Karpas-422 (cell line): Measurements from ENCODE around the gene FAM13B. TPM values are rescaled to one million over a fixed set of nuclear protein-coding genes. Genes with fewer than 3 reads are reported as not detected.
"Not testable (repeated sequence)": the region's sequence is repeated elsewhere in the genome, so short reads cannot be mapped to it uniquely, and the experiment has no call there.

Source experiments
- DNase-seq: peaks from one replicate; pipeline ENCODE4 v3.0.0-alpha.2; 2015
- H2AFZ ChIP-seq: fragments of 200-600 bp; sonication (generic); 2 replicates; pipeline ENCODE4 v1.6.1; 2014; ENCODE audit warnings: antibody characterized with exemption, low read length, mixed read lengths
- H3K27ac ChIP-seq: fragments of 200-600 bp; sonication (generic); 2 replicates; pipeline ENCODE4 v1.5.1; 2014; ENCODE audit warnings: mild to moderate bottlenecking, low read length, moderate library complexity
- H3K27me3 ChIP-seq: fragments of 200-600 bp; sonication (generic); 2 replicates; pipeline ENCODE4 v1.6.1; 2014; ENCODE audit warnings: low read length, mixed read lengths
- H3K36me3 ChIP-seq: fragments of 200-600 bp; sonication (generic); 2 replicates; pipeline ENCODE4 v1.6.1; 2014; ENCODE audit warnings: low read length, mixed read lengths; ENCODE audit not compliant: insufficient read depth
- H3K4me1 ChIP-seq: fragments of 200-600 bp; sonication (generic); 2 replicates; pipeline ENCODE4 v1.6.1; 2014; ENCODE audit warnings: mild to moderate bottlenecking, low read length, mixed read lengths
- H3K4me2 ChIP-seq: fragments of 200-600 bp; sonication (generic); 2 replicates; pipeline ENCODE4 v1.6.1; 2014; ENCODE audit warnings: low read length, low read depth, mild to moderate bottlenecking; ENCODE audit not compliant: poor library complexity, severe bottlenecking
- H3K4me3 ChIP-seq: fragments of 200-600 bp; sonication (generic); 2 replicates; pipeline ENCODE4 v1.5.1; 2014; ENCODE audit warnings: mild to moderate bottlenecking, antibody characterized with exemption, low read length, mixed read lengths
- H3K79me2 ChIP-seq: fragments of 200-600 bp; sonication (generic); 2 replicates; pipeline ENCODE4 v1.6.1; 2014; ENCODE audit warnings: mild to moderate bottlenecking, low read length, mixed read lengths
- H3K9ac ChIP-seq: fragments of 200-600 bp; sonication (generic); 2 replicates; pipeline ENCODE4 v1.6.0; 2014; ENCODE audit warnings: low read length
- H3K9me2 ChIP-seq: fragments of 200-600 bp; sonication (generic), shearing (Covaris generic); replicated peaks from 2 replicates; pipeline ENCODE4 v1.6.0; 2014; ENCODE audit warnings: mild to moderate bottlenecking, low read length, moderate library complexity; ENCODE audit not compliant: insufficient read depth
- H3K9me3 ChIP-seq: fragments of 300-700, 200-600 bp; sonication (generic); 2 replicates; pipeline ENCODE4 v1.6.1; 2014; ENCODE audit warnings: low read length, mixed read lengths
- H4K20me1 ChIP-seq: fragments of 200-600 bp; sonication (generic); 2 replicates; pipeline ENCODE4 v1.6.1; 2014; ENCODE audit warnings: mild to moderate bottlenecking, antibody characterized with exemption, low read length, low read depth; ENCODE audit not compliant: insufficient read depth
- total RNA-seq: library from RNA; depleted of rRNA; stranded (reverse); fragments of >200 nt; shearing (Covaris generic); gene quantifications from 2 replicates; pipeline ENCODE4 v1.2.3, GENCODE V29; 2014; ENCODE audit warnings: low replicate concordance; rRNA removed

FAM13B gene
- total RNA-seq, result 16.9 and 23.2 TPM in 2 replicates

DNA sequence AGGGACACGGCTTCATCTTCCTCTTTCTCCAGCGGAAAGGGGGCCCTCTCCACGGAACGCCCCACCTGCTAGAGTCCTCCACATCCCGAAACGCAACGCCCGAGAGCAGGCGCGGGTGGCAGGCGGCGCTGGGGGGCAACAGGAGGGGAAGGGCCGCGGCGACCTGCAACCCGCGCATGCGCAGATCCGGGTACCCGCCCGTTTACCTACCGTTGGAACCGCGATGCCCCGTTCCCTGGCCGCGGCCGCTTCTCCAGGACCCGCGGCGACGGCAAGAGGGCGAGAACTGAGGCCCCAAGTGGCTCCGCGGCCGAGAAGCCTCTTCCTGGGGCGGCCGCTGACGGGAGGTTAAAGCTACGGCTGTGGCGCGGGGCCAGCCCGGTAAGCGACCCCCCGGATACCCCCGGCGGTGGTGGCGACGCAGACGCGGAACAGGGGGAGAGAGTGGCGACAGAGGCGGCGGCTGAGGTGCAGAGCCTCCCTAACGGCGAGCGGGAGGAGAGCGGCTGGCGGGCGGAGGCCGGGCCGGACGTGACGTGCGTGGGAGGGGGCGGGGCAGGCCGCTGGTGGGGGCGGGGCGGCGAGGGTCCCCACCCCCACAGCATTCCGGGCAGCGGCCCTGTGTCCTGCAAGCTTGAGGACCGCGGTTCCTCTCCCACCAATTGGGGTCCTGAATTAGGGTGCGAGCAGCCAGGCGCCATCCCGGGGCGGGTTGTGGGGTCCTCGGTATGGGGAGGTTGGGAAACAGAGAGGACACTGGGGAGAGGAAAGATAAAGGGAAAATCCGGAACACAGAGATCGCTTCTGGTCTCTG lies at the start of gene FAM13B:
TSS of gene FAM13B (minus strand) at position 508 of the 814 bp plus-strand sequence. CDS start 13,968 bp downstream, outside the sequence.
- Histone ChIP-seq H4K20me1 (peaks cover 39% of the 10 kb centered on the region), H3K27me3 (no peaks in the 10 kb centered on the region), H3K9me3 (no peaks in the 10 kb centered on the region), H3K4me1 (peaks cover 73% of the 10 kb centered on the region), H3K9me2 (no peaks in the 10 kb centered on the region), H3K27ac (peak within 1 kb of the TSS; percentile 91), H3K36me3 (no peaks in the 10 kb centered on the region), H3K79me2 (peaks cover 48% of the 10 kb centered on the region), H3K9ac (peak within 1 kb of the TSS; percentile 98), H2AFZ (peak within 1 kb of the TSS; percentile 88), H3K4me3 (peak within 1 kb of the TSS; percentile 90), H3K4me2 (peak within 1 kb of the TSS; percentile 80)
- DNase-seq, result peak; percentile 87

DNA sequence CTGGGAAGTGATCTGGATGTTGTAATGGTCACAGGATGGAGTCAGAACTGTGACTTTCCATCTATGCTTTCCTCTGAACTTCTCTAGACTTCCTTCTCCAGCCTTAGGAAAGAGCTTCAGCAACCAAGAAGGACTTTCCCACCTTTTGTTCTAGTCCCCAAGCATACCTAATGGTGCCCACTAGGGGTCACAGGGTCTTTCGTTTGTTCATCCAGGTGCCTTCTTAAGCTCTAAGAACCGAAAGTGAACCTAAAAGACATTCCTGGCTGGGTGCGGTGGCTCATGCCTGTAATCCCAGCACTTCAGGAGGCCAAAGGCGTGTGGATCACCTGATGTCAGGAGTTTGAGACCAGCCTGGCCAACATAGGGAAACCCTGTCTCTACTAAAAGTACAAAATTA lies 49.2 kb upstream of the FAM13B start:
- Histone ChIP-seq H2AFZ (no peak overlapping the region), H3K4me1 (peaks cover 4% of the 10 kb centered on the region), H3K27ac (no peak overlapping the region), H3K36me3 (no peaks in the 10 kb centered on the region), H3K9ac (no peak overlapping the region), H3K27me3 (no peaks in the 10 kb centered on the region), H3K79me2 (no peaks in the 10 kb centered on the region), H4K20me1 (no peaks in the 10 kb centered on the region), H3K9me3 (no peaks in the 10 kb centered on the region), H3K4me3 (no peak overlapping the region), H3K9me2 (no peaks in the 10 kb centered on the region), H3K4me2 (no peak overlapping the region)
- DNase-seq, result peak; percentile 62

DNA sequence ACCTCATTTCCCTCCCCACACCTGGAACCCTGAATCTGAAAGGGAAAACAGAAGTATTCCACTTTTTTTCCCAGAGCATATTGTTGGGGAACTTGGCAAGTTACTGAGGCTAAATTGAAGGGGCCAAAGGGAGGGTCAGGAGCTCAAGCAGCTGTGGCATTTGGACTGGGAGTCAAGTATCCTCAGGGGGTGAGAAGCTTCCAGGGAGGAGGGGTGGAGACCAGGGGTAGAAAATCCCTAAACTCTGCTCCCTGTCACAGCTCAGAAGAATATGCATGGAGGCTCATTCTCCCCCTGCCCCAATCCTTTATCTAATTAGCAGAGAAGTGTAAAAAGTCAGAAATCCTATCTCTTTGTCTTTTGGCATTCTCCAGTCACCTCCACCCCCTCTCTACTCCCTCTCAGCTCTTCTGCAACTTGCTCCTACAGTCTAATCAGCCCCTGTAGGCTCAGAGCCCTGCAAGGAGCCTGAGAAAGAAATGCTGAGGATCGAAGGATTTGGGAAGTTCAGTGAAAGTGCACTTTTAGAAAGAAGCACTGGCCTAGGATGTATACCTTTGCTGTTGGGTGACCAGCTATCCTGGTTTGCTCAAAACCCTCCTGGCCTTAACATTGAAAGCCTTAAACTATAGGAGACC lies 45.2 kb upstream of the FAM13B start:
- DNase-seq, result no peak
- H3K36me3 ChIP-seq, result no peaks in the 10 kb centered on the region
- H2AFZ ChIP-seq, result no peak overlapping the region
- no peaks in the 10 kb centered on the region for H4K20me1 ChIP-seq
- H3K9me2 ChIP-seq, result no peaks in the 10 kb centered on the region
- H3K9ac ChIP-seq, result no peak overlapping the region
- H3K4me1 ChIP-seq, result peaks cover 4% of the 10 kb centered on the region
- no peaks in the 10 kb centered on the region for H3K79me2 ChIP-seq
- no peak overlapping the region for H3K4me3 ChIP-seq
- H3K4me2 ChIP-seq, result no peak overlapping the region
- no peak overlapping the region for H3K27ac ChIP-seq
- no peaks in the 10 kb centered on the region for H3K27me3 ChIP-seq
- H3K9me3 ChIP-seq, result no peaks in the 10 kb centered on the region

DNA sequence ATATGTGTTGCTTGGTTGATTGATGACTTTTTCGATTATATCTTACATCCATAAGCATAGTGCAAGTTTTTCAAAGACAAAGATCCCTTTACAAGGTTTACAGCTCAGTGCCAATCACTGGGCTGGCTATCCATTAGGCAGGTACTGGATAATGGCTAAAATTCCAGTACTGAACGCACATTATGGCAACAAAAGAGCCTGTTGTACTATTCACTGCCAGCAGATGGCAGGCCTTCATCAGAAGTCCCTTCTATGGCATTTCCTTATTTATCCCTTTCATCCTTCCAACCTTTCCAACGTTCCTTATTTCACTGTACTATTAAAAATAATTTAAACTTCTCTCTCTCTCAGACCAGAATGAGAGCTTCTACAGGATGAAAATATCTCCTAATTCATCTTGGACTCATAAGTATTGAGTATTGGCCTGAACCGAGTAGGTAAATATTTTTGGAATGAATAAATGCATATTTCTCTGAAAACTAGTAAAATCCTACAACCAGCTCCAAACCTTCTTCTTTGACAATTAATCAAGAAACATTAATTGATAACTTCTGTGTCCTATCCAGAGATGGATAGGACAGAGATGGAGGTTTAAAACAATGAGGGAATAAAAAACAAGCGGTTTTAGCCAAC lies 44.3 kb upstream of the FAM13B start:
- peaks cover 4% of the 10 kb centered on the region for H3K4me1 ChIP-seq
- no peaks in the 10 kb centered on the region for H3K79me2 ChIP-seq
- no peaks in the 10 kb centered on the region for H3K9me3 ChIP-seq
- DNase-seq, result peak; percentile 83
- H3K9me2 ChIP-seq, result no peaks in the 10 kb centered on the region
- no peak overlapping the region for H3K4me3 ChIP-seq
- no peak overlapping the region for H3K27ac ChIP-seq
- H4K20me1 ChIP-seq, result no peaks in the 10 kb centered on the region
- H3K27me3 ChIP-seq, result no peaks in the 10 kb centered on the region
- H3K9ac ChIP-seq, result no peak overlapping the region
- H3K4me2 ChIP-seq, result no peak overlapping the region
- H3K36me3 ChIP-seq, result no peaks in the 10 kb centered on the region
- H2AFZ ChIP-seq, result no peak overlapping the region

DNA sequence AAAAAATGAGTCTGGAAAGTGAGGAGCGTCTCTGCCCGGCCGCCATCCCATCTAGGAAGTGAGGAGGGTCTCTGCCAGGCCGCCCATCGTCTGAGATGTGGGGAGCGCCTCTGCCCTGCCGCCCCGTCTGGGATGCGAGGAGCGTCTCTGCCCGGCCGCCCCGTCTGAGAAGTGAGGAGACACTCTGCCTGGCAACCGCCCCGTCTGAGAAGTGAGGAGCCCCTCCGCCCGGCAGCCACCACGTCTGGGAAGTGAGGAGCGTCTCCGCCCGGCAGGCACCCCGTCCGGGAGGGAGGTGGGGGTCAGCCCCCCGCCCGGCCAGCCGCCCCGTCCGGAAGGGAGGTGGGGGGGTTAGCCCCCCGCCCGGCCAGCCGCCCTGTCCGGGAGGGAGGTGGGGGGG lies 37.1 kb upstream of the FAM13B start:
- not testable (repeated sequence) for H4K20me1 ChIP-seq, H3K36me3 ChIP-seq, H3K9me3 ChIP-seq, H3K4me3 ChIP-seq, H3K4me2 ChIP-seq, H3K79me2 ChIP-seq, H3K9ac ChIP-seq, DNase-seq, H3K27me3 ChIP-seq, H2AFZ ChIP-seq, H3K27ac ChIP-seq, H3K9me2 ChIP-seq, H3K4me1 ChIP-seq

DNA sequence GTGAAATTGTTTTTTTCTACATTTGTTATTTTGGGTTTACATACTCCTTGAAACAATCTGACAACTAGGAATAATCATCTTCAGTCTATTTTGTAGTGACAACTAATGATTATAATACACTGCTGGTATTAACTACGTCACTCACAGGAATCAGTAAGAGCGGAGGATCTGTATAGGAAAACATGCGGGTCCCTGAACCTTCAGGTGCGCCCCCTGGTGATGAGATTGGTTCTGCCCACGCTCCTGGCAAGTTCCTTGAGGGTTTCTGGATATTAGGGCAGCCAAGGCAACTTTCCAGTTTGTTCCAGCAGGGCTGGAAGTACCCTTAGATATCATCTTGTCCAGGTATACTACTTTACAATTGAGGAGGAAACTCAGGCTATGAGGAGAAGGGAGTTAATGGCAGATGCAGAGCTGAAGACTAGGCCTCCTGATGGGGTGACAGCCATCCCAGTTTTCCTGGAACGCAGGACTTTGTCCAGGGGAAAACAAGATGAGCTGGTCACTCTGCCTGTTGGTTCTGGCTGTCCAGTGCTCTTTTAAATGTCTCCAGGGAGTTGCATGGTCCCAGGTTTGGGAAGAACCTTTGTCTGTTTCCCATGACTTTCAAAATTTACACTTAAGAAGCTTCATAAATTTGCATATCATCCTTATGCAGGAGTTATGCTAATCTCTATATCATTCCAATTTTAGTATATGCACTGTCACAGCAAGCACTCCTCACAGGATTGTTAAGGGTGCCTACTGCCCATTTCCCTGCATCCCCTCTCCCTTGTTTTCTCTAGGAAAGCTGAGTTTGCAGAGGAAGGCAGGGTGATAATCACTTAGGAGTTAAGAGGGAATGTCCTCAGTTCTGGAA lies 36.1 kb upstream of the FAM13B start:
- H2AFZ ChIP-seq, result no peak overlapping the region
- no peaks in the 10 kb centered on the region for H3K9me2 ChIP-seq
- no peaks in the 10 kb centered on the region for H3K36me3 ChIP-seq
- H3K9me3 ChIP-seq, result no peaks in the 10 kb centered on the region
- H3K27me3 ChIP-seq, result no peaks in the 10 kb centered on the region
- H3K4me3 ChIP-seq, result no peak overlapping the region
- no peak overlapping the region for H3K27ac ChIP-seq
- no peaks in the 10 kb centered on the region for H3K79me2 ChIP-seq
- no peaks in the 10 kb centered on the region for H4K20me1 ChIP-seq
- DNase-seq, result peak; percentile 85
- no peak overlapping the region for H3K4me2 ChIP-seq
- no peak overlapping the region for H3K9ac ChIP-seq
- no peaks in the 10 kb centered on the region for H3K4me1 ChIP-seq

DNA sequence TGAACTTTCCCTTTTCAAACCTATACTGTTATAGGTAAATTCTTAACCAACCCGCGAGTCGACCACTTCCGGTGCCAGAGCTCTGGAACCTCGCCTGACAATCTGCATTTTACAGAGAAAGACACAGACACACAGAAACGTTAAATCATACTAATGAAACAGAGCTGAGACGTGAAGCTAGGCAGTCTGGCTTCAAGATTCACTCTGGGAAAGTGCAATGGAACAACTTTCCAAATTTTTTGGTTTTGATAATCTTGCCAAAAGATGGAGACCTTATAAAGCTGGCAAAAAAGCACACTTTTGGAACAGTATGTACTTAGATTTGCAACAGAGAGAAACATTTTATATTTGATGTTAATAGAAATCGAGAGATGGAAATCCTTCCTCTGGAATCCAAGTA lies 35.1 kb upstream of the FAM13B start:
- no peaks in the 10 kb centered on the region for H3K27me3 ChIP-seq
- no peak overlapping the region for H2AFZ ChIP-seq
- no peaks in the 10 kb centered on the region for H3K79me2 ChIP-seq
- H3K9ac ChIP-seq, result no peak overlapping the region
- H3K36me3 ChIP-seq, result no peaks in the 10 kb centered on the region
- H4K20me1 ChIP-seq, result no peaks in the 10 kb centered on the region
- no peaks in the 10 kb centered on the region for H3K9me2 ChIP-seq
- no peaks in the 10 kb centered on the region for H3K4me1 ChIP-seq
- no peak for DNase-seq
- H3K4me3 ChIP-seq, result no peak overlapping the region
- H3K27ac ChIP-seq, result no peak overlapping the region
- no peaks in the 10 kb centered on the region for H3K9me3 ChIP-seq
- H3K4me2 ChIP-seq, result no peak overlapping the region
